Activated CD8-positive, alpha-beta T cell treated with anti-CD3 and anti-CD28 coated beads, Interleukin-2, amount 10 ng/mL, durations not matched to agents 7 days and 5 days (primary cell): ENCODE data around the gene ABT1. TPM values are rescaled to one million over a fixed set of nuclear protein-coding genes. Genes with fewer than 3 reads are reported as not detected.

Experiments
- ATAC-seq: fragments of 150-1000 bp; cut with Tn5 transposase; one replicate; pipeline ENCODE4 v1.10.0; 2021; ENCODE audit warnings: moderate library complexity
- CTCF ChIA-PET: fragments of 350-600 bp; sonication (Branson Sonifier 250); formaldehyde crosslinking; loops from one replicate; lab custom pipeline; 2021; ENCODE audit warnings: antibody characterized with exemption; lab: Charles Lee
- POLR2A ChIA-PET: fragments of 350-600 bp; sonication (Branson Sonifier 250); formaldehyde crosslinking; loops from one replicate; lab custom pipeline; 2021; ENCODE audit warnings: antibody characterized with exemption; lab: Charles Lee
- DNase-seq: peaks from one replicate; pipeline ENCODE4 v3.0.0-alpha.2; 2020
- H3K27ac Mint-ChIP-seq: one replicate; pipeline ENCODE4 v1.8.0; 2021; ENCODE audit warnings: mild to moderate bottlenecking, mixed read lengths
- H3K27me3 Mint-ChIP-seq: one replicate; pipeline ENCODE4 v1.8.0; 2021; ENCODE audit warnings: low read depth, mixed read lengths
- H3K36me3 Mint-ChIP-seq: one replicate; pipeline ENCODE4 v1.8.0; 2021; ENCODE audit warnings: low read depth, mixed read lengths
- H3K4me1 Mint-ChIP-seq: one replicate; pipeline ENCODE4 v1.8.0; 2021; ENCODE audit warnings: low read depth, mixed read lengths
- H3K4me3 Mint-ChIP-seq: one replicate; pipeline ENCODE4 v1.8.0; 2021; ENCODE audit warnings: mild to moderate bottlenecking, mixed read lengths
- H3K9me3 Mint-ChIP-seq: one replicate; pipeline ENCODE4 v1.8.0; 2022; ENCODE audit warnings: mixed read lengths; ENCODE audit not compliant: insufficient read depth
- total RNA-seq, 2 experiments: library from RNA; stranded (reverse); gene quantifications; one replicate each; pipeline ENCODE4 v1.2.3, GENCODE V29; 2021

ABT1 gene
- total RNA-seq, 2 experiments from 2014 or later = 25.0 to 25.3 TPM

DNA sequence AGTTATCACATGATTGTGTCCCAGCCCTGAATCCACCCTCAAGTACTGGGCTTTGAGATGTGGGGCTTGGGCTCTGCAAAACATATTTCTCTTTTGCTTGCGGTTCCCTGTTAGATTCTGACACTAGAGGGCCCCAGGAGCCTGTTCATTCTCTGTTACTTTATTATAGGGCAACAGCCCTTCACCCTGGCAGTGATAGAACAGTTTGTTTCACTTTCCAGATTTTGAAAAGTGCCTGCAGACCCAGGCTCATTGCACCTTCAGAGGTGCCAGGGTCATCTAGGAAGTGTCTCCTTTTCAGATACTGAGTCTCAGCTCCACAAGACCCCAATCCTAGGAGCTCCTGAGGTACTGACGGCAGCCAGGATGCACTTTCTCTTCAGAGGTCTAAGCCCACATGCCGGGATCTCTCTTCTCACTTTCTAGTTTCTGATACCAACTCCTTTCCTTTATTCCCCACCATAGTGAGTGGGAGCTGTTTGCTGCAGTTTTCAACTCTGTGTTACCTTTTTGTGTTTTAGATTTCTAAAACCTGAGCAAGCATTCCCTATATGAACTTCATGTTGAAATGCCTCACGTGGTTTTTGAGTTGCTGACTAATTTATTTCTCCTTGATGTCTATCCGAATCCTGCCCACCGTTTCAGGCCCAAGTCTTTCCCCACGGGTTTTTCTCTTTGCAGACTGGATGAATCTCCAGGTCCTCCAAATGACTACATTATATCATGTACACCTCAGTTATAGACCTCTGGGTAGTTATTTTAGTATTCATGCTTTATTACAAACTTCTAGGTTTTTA lies 10.9 kb downstream of the ABT1 start:
- POLR2A ChIA-PET = no interaction called here
- DNase-seq = peak; percentile 80

DNA sequence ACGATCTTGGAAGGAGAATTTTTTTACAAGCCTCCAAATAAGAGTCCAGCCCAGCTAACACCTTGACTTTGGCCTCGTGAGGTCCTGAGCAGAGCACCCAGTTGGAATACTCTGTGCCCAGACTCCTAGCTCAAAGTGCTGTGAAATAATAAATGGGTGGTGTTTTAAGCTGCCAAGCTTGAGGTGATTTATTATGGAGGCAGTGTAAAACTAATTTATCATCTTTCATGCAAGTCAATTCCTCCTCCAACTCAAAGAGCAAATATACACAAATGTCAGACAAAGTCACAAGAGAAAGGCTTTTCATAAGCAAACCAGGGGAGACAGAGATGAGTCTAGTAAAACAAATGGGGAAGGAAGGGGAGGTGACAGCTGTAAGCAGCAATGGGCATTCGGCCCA lies 12.7 kb downstream of the ABT1 start:
- ATAC-seq (no peak), DNase-seq (no peak)
- no peak overlapping the region for H3K4me3 Mint-ChIP-seq
- no peak overlapping the region for H3K27ac Mint-ChIP-seq
- no peaks in the 10 kb centered on the region for H3K9me3 Mint-ChIP-seq
- ChIA-PET POLR2A (no interaction called here), CTCF (no interaction called here)
- peaks cover 22% of the 10 kb centered on the region for H3K4me1 Mint-ChIP-seq
- H3K36me3 Mint-ChIP-seq = no peaks in the 10 kb centered on the region
- H3K27me3 Mint-ChIP-seq = peaks cover 26% of the 10 kb centered on the region

More for the DNA sequence above, 10.9 kb downstream of the ABT1 start:
- no peaks in the 10 kb centered on the region for H3K9me3 Mint-ChIP-seq
- peak overlapping the region; percentile 42 for H3K4me3 Mint-ChIP-seq
- no peaks in the 10 kb centered on the region for H3K36me3 Mint-ChIP-seq
- CTCF ChIA-PET = interaction anchor here (0.7 to 1.2 kb wide), 6 partner anchors 49 to 514 kb away, joined by 3 to 6 read pairs (median 3); no protein-coding TSS in a partner anchor
- ATAC-seq = peak; percentile 94
- H3K27me3 Mint-ChIP-seq = peaks cover 7% of the 10 kb centered on the region
- H3K27ac Mint-ChIP-seq = peak overlapping the region; percentile 40
- peaks cover 10% of the 10 kb centered on the region for H3K4me1 Mint-ChIP-seq

DNA sequence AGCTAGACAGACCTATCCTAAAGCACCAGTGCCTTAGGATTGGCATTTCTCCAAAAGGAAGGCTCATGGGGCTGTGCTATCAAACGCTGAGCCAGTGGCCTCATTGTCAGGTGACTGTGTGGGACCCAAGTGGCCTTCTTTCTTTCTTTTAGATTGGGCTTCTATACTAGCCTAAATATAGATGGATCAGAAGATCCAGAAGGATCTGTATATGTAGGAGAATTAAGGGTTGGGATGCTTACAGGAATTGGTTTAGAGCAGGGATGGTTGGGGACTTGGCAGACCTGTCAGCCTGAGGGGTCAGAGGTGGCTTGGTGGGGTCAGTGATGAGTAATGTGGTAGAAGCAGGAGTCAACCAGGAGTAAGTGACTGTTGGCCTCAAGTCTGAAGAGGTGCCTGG lies 14.8 kb downstream of the ABT1 start:
- no peak for ATAC-seq
- no peak for DNase-seq
- Mint-ChIP-seq H3K9me3 (no peaks in the 10 kb centered on the region), H3K27me3 (peaks cover 40% of the 10 kb centered on the region), H3K27ac (no peak overlapping the region), H3K4me1 (peaks cover 24% of the 10 kb centered on the region), H3K36me3 (peaks cover 3% of the 10 kb centered on the region), H3K4me3 (no peak overlapping the region)
- ChIA-PET POLR2A (no interaction called here), CTCF (interaction anchor here (1.4 kb wide), 1 partner anchor 467 kb away, joined by 3 read pairs; no protein-coding TSS in a partner anchor)

DNA sequence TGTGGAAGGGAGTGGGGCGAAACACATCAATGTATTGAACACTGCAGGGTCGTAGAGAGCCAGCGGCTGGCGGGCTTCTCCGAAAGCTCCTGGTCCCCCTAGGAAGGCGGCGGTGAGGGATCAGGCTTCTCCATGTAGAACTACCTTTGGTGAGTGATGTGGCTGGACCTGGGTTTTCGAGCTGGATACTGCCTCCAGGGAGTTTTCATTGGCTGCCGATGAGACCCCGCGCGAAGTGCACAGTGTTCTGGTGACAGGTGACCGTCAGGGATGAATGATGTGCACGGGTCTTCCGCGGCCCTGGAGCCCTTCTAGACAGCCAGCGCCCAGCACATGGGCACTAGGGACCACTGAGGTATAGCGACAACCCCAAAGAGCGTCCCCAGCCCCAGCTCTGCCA lies 16.4 kb downstream of the ABT1 start:
- H3K4me1 Mint-ChIP-seq = peaks cover 14% of the 10 kb centered on the region
- no peak overlapping the region for H3K27ac Mint-ChIP-seq
- DNase-seq (no peak), ATAC-seq (no peak)
- H3K27me3 Mint-ChIP-seq = peaks cover 43% of the 10 kb centered on the region
- H3K9me3 Mint-ChIP-seq = no peaks in the 10 kb centered on the region
- ChIA-PET CTCF (no interaction called here), POLR2A (no interaction called here)
- no peak overlapping the region for H3K4me3 Mint-ChIP-seq
- H3K36me3 Mint-ChIP-seq = peaks cover 3% of the 10 kb centered on the region

DNA sequence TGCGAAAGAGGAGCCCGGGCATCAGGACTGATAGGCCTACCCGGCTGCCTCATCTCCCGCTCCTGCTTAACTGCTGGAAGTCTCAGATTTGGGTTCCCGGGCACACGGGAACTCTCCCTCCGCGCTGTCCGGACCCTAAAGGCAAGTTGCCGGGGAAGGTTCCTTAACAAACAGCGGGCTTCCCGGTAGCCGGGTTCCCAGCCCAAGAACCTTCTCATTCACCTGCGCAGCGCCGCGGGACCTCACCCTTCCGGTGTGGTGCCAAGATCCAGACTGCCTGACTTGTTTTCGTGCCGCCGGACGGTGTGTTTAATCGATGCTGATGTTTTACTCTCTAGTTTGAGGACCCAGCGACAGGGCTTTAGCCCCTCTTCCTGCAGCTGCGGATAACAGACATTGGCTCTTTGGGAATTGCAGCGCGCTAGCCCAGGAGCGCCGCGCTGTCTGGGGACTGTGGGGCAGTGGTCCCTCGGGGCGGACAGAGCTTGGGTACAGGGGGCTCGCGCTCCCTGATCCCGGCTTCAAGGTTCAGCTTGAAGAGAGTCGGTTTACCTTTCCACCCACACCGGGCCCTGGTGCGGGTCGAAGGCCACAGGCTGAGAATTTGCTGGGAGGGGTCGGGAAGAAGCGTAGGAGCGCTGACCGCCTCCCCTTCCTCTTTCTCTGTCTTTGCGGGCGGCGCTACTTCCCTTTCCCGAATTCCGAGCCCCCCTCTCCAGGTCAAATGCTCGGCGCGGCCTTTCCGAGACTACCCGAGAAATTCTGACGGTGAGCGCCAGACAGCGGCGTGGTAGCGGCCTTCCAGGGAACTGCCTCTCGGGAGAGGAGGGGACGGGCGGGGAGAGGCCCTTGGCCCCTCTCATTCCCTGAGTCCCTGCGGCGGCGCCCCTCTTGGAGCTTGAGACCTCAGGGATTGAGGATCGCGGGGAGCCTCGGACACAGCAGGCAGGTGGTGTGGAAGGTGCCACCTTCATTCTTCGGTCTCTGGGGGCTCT lies 17.2 kb downstream of the ABT1 start:
- POLR2A ChIA-PET = no interaction called here
- peaks cover 46% of the 10 kb centered on the region for H3K27me3 Mint-ChIP-seq
- no peak overlapping the region for H3K27ac Mint-ChIP-seq
- peaks cover 3% of the 10 kb centered on the region for H3K36me3 Mint-ChIP-seq
- H3K4me1 Mint-ChIP-seq = peaks cover 14% of the 10 kb centered on the region
- DNase-seq (no peak), ATAC-seq (peak; percentile 49)
- CTCF ChIA-PET = no interaction called here
- H3K4me3 Mint-ChIP-seq = peak overlapping the region; percentile 58
- no peaks in the 10 kb centered on the region for H3K9me3 Mint-ChIP-seq

DNA sequence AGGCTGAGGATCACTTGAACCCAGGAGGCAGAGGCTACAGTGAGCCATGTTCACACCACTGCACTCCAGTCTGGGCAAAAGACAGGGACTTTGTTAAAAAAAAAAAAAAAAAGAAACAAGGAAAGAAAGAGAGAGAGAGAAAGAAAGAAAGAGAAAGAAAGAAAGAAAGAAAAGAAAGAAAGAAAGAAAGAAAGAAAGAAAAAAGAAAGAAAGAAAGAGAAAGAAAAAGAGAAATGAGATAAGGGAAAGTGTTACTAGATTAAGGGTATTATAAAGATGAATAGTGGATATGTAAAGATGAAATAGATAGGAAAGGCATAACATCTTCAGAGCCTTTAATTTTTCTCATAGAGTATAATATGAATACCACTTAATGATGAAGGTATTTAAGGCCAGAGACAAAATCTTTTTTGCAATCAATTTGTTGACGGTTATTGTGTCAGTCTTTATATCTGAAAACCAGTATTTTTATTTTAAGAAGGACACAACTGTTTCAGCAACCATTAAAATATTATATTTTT lies 26.6 kb downstream of the ABT1 start:
- POLR2A ChIA-PET = no interaction called here
- DNase-seq (no peak), ATAC-seq (no peak)
- peaks cover 12% of the 10 kb centered on the region for H3K27me3 Mint-ChIP-seq
- no peaks in the 10 kb centered on the region for H3K4me1 Mint-ChIP-seq
- no peaks in the 10 kb centered on the region for H3K9me3 Mint-ChIP-seq
- H3K4me3 Mint-ChIP-seq = no peak overlapping the region
- CTCF ChIA-PET = interaction anchor here (1.4 kb wide), 1 partner anchor 28 kb away, joined by 3 read pairs; no protein-coding TSS in a partner anchor
- H3K27ac Mint-ChIP-seq = no peak overlapping the region
- H3K36me3 Mint-ChIP-seq = no peaks in the 10 kb centered on the region

DNA sequence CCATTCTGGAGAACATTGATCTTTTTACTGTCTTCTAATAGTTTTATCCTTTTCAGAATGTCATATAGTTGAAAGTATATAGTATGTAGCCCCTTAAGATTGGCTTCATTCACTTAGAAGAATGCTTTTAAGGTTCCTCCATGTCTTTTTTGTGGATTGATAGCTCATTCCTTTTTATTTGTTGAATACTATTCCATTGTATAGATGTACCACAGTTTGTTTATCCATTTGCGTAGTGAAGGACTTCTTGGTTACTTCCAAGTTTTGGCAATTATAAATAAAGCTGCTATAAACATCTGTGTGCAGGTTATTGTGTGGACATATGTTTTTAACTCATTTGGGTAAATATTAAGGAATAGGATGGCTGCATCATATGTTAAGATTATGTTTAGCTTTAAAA lies 27.8 kb downstream of the ABT1 start:
- peaks cover 11% of the 10 kb centered on the region for H3K27me3 Mint-ChIP-seq
- ChIA-PET POLR2A (interaction anchor here (0.5 kb wide), 1 partner anchor 35 kb away, joined by 3 read pairs; no protein-coding TSS in a partner anchor), CTCF (no interaction called here)
- H3K4me3 Mint-ChIP-seq = no peak overlapping the region
- no peaks in the 10 kb centered on the region for H3K36me3 Mint-ChIP-seq
- no peaks in the 10 kb centered on the region for H3K9me3 Mint-ChIP-seq
- no peaks in the 10 kb centered on the region for H3K4me1 Mint-ChIP-seq
- no peak for ATAC-seq
- no peak overlapping the region for H3K27ac Mint-ChIP-seq
- DNase-seq = no peak

DNA sequence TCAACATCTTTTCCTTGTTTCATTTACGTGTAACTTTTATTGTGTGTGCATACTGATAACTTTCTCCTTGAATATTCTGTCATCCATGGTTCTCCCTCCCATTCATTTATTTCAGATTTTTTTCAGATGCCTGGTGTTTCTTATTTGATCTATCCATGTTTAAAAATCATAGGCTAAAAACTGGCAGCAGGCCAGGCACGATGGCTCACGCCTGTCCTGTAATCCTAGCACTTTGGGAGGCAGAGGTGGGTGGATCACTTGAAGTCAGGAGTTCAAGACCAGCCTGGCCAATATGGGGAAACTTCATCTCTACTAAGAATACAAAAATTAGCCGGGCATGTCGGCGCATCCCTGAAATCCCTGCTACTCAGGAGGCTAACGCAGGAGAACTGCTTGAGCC lies 31.1 kb downstream of the ABT1 start:
- Mint-ChIP-seq H3K36me3 (peaks cover 2% of the 10 kb centered on the region), H3K27ac (no peak overlapping the region), H3K27me3 (peaks cover 7% of the 10 kb centered on the region), H3K9me3 (no peaks in the 10 kb centered on the region), H3K4me3 (no peak overlapping the region), H3K4me1 (no peaks in the 10 kb centered on the region)
- ChIA-PET CTCF (no interaction called here), POLR2A (no interaction called here)
- ATAC-seq (no peak), DNase-seq (no peak)

DNA sequence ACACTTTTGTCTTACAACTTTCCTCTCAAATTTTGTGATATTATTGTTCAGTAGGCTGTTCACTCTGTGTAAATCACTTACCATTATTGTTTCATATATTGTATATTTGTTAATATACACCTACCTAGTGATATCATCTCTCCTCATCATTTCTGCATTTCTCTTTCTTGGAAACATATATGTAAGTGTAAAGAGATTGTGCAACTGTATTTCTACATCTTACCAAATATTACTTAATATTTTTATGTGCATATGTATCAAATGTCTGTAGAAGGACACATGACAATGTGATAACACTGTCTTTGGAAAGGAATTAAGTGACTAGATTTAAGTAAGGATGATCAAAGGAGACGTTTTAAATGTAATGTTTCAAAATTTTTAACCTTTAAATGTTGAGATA lies 32.6 kb downstream of the ABT1 start:
- CTCF ChIA-PET = no interaction called here
- no peaks in the 10 kb centered on the region for H3K4me1 Mint-ChIP-seq
- POLR2A ChIA-PET = no interaction called here

DNA sequence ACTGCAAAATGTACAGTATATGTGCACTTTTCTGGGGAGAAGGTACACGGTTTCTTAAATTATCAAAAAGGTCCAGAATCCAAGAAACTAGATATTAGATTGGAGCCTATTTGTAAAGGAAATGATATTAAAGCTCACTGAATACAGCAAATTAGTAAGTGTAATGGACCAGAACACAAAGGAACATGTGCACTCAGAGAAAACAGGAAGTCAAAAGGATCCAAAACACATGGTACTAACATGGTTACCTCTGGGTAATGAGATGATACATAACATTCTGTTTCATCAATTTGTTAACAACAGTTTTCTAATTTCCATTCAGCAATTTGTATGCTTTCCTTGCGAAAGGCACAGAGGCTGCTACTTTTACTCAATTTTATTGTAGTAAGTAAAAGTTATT lies 44.1 kb downstream of the ABT1 start:
- ATAC-seq = no peak

More for the DNA sequence above, 32.6 kb downstream of the ABT1 start:
- H3K4me3 Mint-ChIP-seq = no peak overlapping the region
- DNase-seq (no peak), ATAC-seq (no peak)
- peaks cover 4% of the 10 kb centered on the region for H3K27me3 Mint-ChIP-seq
- H3K27ac Mint-ChIP-seq = no peak overlapping the region
- peaks cover 6% of the 10 kb centered on the region for H3K36me3 Mint-ChIP-seq
- H3K9me3 Mint-ChIP-seq = peaks cover 10% of the 10 kb centered on the region

DNA sequence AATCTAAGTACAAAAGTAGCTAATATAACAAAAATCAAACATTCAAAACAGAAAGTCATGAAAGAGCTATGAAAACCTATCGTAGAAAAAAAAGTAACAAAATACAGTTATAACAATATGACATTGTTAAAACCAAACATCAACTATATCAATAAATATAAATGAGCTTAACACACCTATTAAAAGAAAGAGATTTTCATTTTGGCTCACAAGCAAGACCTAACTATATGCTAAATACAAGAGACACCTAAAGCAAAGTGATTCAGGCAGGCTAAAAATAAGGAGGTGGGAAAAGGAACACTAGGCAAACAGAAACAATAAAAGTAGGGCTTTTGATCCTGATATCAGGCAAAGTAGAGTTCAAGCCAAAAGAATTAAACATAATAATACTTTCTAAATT lies 49.3 kb downstream of the ABT1 start:
- Mint-ChIP-seq H3K36me3 (peaks cover 66% of the 10 kb centered on the region), H3K9me3 (peaks cover 40% of the 10 kb centered on the region), H3K4me3 (no peak overlapping the region), H3K27me3 (no peaks in the 10 kb centered on the region), H3K27ac (no peak overlapping the region), H3K4me1 (no peaks in the 10 kb centered on the region)
- ATAC-seq = no peak
- DNase-seq = no peak
- POLR2A ChIA-PET = no interaction called here
- CTCF ChIA-PET = interaction anchor here (1.3 kb wide), 1 partner anchor 51 kb away, joined by 3 read pairs; no protein-coding TSS in a partner anchor

More for the DNA sequence above, 44.1 kb downstream of the ABT1 start:
- Mint-ChIP-seq H3K9me3 (peaks cover 44% of the 10 kb centered on the region), H3K4me1 (no peaks in the 10 kb centered on the region), H3K27ac (no peak overlapping the region), H3K27me3 (no peaks in the 10 kb centered on the region), H3K36me3 (peaks cover 67% of the 10 kb centered on the region), H3K4me3 (no peak overlapping the region)
- POLR2A ChIA-PET = no interaction called here
- DNase-seq = no peak
- CTCF ChIA-PET = no interaction called here
